HG03558 (cell line): ENCODE results near the gene COPZ1.
A peak's percentile ranks its signal among the peaks of the same experiment; 100 is the strongest.

Experiments
- ATAC-seq: cut with Tn5 transposase; IDR thresholded peaks from one replicate; pipeline ENCODE4 v1.9.1; 2021; ENCODE audit warnings: moderate number of reproducible peaks; ENCODE audit not compliant: unreplicated experiment; ENCODE audit errors: extremely low read depth

Gene COPZ1

DNA sequence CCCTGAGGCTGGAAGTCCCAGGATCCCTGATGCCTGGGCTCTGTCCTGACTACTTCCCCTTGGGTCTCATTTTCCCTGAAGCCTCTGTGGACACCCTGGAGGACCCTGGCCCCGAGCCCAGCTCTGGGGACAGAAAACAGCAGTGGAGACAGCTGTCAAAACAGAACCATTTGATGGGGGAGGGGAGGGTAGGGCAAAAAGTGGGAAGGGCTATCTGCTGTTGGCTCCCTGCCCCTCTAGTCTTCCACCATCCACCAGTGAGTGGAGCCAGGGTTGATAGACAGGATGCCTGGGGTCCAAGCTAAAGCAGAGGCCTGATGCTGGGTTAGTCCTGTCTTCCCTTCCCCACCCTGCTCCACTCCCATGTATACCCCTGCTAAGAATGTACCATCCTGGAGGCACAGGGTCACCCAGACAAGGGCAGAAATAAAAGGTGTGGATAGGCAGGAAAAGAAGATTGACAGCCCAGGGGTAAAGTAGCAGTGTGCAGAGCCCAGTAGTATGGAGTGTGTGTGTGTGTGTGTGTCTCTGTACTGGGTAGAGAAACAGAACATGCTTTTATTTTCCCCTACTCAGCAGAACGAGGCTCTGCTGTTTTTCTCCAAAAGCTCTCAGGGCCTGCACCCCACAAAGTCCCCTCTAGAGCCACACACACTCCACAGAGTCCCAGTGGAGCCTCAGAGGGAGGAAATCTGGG lies 49.8 kb downstream of the COPZ1 start:
- no peak for ATAC-seq

DNA sequence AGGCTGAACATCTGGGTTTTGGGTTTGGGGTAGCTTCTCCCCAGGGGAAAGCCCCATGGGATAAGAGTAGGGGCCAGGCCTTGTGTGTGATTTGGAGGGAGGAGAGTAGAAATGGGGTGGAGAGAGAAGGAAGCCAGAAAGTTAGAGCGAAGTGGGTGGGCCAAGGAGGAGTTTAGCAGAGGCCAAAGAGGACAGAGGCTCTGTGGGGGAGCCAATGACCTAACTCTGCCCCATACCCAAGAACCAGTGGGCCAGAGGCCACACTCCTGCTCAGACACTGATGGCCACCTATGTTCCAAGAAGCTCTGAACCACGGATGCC lies 50.3 kb downstream of the COPZ1 start:
- no peak for ATAC-seq

DNA sequence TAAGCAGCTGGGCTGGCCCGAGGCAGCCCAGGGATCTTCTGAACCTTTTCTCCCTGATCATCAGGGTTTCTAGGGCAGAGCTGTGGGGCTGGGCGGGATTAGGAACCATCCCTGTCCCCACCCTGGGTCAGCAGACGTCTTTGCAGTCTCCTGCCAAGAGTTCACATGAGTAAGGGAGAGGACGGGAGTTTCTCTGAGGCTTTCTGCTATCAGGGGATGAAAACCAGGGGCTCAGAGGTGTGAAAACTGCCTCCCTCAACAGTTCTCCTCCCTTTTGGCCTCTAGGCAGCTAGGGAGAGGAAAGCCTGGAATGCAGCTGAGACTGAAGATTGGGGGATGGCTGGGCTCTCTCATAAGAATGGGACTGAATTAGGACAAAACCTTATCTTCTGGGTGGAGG lies 51.7 kb downstream of the COPZ1 start:
- no peak for ATAC-seq

DNA sequence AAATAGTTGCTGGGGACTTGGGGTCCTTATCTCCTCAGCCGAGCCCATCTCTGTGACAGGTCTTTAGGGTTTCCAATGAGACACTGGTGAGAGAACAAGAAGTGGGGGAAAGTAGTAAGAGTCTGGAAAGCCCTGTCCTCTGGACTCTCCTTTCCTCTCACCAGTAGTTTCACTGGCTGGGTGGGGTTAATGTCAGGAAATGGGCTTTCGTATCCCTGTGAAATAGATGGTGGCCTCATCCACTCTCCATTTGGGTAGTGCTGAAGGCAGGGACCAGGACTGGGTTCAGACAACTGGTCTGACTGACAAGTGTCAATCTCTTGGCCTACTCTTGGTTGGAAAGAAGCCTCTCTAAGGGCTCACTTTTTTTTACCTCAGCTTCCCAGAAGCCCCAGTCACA lies 52.1 kb downstream of the COPZ1 start:
- no peak for ATAC-seq

DNA sequence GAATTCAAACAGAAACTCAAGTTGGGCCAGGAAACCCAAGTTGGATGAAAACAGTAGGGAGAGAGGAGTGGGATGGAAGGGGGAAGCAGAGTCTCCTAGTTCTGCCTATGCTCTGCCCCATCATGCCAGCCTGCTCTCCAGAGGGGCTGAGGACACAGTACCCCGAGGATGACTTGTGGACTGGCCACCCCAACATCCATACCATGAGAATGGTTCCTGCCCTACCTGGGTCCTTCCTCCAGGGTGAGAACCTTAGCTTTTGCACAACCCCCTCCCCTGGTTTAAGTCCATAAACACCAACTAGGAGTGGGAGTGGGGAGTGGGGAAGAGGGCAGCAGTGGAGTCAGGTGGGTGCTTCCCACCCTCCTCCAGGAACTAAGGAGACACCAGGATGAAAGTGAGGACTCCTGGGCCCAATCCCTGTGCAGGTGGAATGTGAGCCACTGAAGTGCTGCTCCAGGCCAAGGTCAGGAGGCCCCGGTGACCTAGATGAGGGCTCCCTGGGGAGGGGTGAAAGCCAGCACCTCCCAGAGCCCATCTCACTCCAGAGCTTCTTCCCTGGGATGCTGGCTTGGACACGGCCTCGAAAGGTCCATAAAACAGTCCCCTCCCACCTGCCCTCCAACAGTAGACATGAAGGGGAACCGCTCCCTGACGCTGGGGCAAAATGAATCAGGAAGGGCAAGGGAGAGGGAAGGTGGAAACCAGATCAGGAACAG lies 53.0 kb downstream of the COPZ1 start:
- no peak for ATAC-seq

DNA sequence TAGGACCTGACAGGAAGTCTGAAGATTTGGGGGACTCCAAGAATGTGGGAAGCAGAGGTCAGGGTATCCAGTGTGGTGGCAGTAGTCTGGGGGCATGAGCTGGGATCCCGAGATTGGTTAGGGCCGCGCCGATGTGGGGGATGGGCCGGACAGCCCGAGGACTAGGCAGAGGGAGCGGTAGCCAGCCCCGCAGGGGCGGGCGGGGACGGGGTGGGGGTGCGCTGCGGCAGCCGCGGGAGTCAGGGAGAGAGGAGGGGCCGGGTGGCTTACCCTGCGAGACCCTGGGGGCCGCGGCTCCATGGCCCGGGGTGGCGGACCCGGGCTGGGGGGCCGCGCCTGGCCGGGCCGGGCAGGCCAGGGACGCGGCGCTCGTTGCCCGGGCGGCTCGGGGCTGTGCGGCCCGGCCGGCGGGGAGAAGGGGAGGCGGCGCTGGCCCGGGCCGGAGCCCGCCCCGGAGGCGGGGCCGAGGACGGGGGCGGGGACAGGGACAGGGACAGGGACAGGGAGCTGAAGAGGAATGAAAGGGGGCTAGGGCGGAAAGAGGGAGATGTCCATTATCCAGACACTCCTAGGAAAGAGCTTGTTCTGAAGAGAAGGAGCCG lies 54.0 kb downstream of the COPZ1 start:
- no peak for ATAC-seq

DNA sequence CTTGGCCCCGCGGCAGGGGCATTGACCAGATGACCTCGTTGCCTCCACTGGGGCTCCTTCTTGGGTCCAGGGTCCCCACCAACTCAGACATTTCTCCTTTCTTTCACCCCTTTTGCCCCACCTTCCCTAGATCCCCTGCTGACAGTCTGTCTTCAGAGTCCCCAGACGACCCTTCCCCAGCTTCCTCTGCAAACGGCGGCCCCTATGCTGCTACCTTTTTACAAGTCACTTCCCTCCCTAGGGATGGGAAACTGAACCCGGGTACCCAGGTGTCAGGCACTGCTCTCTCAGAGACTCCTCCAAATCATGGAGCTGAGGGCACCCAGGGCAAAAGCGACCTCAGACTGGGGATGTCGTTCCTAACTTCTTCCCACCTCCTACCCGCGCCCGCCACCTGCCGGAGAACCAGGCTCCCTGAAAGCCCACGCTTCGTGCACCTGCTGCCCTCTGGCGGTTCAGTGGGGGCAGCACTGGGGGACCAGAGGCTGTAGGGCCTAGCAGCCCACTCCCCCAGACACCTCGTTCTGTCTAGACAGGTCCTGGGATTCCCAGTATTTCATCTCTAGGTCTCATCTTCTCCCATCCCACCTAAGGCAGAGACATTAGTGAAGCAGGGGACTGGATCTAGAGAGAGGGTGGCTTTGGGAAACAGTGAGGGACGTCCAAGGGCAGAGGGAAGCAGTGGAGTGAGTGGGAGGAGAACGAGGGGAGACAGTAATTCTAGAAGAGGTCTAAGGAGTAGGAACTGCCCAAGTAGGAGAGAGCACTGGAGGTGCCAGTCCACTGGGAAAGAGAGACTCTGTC lies 54.7 kb downstream of the COPZ1 start:
- peak; percentile 72 for ATAC-seq

DNA sequence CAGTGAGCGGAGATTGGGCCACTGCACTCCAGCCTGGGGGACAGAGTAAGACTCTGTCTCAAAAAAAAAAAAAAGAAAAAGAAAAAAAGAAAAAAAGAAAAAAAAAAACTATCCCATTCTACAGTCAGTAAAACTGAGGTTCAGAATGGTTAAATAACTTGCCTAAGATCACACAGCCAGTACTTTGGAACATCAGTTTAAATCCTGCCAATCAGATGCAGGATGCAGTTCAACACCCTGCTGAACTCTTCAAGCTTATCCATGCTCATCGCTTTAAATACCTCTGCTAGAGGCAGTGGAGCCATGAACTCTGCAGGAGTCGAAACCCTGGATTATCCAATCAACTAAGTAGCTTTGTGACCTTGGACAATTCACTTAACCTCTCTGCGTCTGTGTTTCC lies 56.2 kb downstream of the COPZ1 start:
- no peak for ATAC-seq

DNA sequence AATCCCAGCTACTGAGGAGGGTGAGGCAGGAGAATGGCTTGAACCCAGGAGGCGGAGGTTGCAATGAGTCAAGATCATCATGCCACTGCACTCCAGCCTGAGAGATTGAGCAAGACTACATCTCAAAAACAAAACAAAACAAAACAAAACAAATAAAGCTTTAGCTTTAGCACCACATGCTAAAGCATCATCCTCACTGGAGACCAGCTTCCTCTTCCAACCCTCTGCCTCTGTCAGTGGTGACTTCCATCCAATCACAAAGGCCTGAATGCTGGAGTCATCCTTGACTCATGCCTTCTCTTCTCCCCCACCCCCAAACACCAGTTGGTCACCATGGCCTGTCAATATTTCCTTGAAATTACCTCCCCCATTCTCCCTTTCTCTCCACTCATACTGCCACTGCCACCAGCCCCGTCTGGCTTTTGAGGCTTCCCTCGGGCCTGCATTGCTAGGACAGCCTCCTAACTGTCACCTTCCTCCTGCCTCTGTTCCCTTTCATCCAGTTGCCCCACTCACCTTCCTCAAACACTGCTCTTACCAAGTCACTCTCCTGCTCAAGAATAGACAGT lies 58.2 kb downstream of the COPZ1 start:
- no peak for ATAC-seq

DNA sequence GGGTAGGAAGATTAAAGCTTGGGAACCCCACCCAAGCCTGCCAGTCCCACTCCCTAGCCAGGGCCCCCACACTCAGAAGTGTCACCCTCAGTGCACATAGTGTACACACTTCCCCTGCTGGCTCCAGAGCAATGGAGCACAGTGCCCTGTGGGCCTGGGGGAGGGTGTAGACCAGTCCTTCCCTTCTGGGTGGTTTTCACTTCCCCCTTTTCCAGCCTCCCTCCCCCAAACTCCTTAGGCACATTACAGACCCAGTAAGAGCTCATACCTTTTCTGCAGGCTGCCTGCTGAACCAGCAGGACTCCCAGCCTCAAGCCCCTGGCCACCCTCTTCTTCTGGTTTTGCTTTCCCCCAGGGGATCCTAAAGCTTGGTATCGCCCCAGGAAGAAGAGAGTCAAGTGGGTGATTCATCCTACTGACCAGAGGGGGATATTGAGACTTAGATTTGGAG lies 59.7 kb downstream of the COPZ1 start, which contains the start of gene ZNF385A:
TSS of gene ZNF385A (minus strand) at position 143 of the 451 bp plus-strand sequence. CDS start 219 bp downstream, outside the sequence.
- no peak for ATAC-seq

DNA sequence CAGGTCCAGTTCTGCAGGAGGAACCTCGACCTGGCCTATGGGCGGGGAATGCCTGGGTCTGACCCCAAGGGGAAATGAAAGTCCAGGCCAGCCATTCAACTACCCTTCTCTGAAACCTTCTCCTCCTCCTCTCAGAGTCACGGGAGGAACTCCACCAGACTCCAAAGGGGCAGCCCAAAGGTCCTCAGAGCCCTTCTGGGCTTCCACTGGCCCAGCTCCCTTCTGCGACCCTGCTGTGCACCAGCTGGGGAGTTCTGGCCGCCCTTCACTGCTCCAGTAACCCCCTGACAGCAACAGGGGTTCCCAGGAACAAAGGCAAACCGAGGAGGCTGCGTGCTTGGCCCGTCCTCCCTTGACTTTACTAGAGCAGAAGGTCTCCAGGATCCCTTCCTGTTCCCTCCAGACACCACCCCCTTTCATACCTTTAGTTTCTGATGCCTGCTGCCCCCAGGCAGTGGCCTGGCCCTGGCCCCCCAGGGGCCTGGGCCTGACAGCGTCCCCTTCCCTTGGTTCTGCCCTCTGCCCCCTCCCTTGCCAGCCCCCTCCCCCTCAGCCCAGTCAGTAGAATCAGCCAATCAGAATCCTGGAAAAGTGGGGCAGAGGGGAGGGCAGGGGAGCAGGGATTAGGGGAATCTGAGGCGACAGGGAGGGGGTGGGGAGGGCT lies 60.5 kb downstream of the COPZ1 start:
- no peak for ATAC-seq

DNA sequence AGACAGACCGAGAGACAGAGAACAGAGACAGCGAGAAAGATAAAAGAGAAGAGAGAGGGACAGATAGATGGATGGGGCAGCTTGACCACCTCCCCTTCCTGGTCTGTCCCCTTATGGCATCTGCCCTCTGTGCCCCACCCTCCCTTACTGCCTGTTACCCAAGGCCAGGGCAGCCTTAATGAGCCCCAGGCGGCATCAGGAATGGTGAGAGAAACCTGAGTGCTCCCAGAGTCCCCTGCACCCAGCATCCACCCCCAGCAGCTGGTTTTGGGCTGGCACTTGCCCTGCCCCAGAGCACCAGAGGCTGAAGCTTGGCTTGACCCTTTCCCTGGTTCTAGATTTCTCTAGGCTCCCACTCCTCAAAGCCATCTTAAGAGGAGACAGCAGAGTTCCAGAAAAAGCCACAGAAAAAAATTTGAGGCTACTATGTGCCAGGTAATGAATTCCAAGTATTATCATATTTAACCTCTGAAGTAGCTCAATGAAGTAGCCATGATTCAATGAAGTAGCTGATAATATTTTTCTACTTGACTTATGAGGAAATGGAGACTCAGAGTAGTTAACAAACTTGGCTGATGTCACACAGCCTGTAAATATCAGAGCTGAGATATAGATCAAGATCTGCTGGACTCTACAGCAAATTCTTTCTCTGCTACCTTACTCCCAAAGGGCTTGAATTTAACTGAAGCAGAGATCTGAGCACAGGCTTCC lies 61.6 kb downstream of the COPZ1 start:
- no peak for ATAC-seq

DNA sequence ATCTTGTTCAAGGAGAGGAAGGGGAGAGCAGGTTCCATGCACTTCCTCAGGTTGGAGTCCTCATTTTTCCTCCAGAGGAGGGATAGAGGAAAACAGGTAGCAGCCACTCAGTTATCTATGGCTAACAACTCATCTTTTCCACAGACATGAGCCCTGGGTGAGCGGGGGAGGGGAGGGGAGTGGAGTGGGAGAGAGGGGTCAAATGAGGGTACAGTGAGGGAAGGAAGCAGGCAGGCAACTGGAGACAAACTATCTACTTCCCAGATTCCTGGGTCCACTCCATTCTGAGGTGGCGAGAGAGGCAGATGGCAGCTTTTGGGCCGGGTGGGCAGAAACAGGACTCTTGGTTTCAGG lies 62.2 kb downstream of the COPZ1 start:
- ATAC-seq = no peak

DNA sequence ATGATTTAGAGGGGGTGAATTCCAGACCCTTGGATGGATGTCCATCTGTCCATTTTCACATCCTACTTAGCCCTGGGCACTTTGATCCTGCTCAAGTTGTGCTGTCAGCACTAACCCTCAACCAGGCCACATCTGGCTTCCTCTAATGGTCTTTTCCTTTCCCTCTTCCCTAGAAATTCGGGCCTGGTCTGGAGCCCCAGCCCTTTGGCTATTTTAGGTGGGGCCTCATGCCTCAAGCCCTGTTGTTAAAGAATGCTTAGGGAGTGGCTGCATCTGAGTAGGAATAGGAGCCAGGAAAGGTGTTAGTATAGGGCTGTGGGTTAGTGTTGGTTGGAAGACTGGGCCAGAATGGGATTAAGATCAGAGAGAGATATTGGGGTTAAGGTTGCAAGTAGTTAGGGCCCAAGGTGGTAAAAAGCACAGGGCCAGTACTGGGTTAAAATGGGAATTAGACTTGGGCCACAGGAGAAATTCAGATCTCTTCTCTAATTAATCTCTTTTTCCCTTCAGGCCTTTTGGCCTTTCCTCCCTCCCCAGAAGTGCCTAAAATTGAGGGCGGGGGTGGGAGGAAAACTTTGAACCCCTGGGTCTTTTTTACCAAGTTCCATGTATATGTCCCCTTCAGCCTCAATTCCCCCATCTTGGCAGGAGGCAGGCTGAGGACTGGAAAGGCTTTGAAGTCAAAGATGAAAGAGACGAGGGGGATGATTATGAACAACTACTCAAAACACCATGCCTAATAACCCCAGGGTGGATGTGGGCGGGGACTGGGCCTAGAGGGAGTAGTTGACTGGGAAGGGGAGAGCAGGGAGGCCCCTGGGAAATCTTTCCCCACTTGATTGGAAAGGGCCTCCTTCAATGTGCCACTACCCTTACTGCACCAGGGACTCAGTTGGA lies 63.6 kb downstream of the COPZ1 start:
- ATAC-seq = no peak

DNA sequence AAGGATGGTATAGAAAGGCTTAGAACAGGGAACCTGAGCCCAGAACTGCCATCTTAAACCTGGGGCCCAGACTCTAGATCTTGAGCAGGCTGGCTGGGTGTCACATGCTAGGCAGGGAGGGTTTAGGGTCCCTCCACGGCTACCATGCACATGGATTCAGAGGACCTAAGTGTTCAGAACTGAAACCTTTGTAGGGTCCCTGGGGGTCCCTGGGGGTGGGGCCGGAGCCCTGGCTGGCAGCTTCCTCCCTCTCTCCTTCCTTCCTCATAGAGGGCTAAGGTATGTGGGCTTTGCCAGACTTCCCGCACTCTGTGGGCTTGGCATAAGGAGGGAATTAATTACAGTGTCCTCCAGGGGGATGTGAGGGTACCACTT lies 64.2 kb downstream of the COPZ1 start:
- no peak for ATAC-seq

DNA sequence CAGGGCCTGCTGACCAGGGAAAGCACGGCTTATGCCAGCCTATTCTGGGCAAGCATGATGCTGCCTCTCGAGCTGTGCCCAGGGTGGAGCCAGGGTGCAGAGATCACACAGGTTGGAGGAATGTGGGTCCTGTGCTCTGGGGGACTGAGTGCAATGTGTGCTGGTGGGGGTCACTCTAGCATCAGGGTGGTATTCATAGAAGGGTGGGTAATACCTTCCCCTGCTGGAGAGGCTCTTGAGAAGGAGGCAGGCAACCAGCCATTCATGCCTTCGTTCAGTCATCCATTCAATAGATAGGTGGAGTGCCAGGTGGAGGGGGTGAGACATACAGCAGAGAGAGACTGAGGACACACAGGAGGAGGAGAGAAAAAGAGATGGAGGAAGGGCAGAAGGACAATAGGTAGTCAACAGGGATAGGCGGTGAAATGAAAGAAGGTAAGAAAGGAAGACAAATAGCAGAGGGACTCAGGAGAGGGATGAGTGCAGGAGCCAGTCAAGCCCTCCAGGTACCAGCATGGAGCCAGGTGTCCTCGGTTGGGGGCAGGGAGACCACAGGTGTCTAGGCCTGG lies 64.8 kb downstream of the COPZ1 start:
- no peak for ATAC-seq

DNA sequence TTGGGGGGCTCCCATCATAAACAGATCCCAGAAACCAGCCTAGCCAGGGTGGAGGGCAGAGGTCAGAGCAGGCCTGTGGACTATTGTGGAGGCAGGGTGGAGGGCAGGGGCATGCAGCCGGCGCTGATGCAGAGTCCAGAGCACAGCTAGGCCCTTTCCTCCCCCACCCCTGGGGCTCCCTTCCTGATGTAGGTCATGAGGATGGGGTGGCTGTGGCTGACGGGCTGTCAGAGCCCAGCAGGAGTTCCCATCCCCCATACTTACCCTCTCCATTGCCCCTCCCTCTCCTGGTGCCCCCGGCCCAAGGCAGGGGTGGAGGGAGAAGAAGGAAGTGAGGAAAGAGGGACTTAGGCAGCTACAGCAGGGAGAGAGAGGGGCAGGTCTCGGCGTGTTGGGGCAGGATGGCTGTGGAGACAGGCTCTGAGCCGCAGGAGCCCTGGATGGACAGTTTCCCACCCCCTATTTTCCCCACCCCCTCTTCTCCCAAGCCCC lies 65.3 kb downstream of the COPZ1 start:
- ATAC-seq = no peak
